C1 segment of cervical spinal cord (tissue), 14 donors: ENCODE measurements around the gene FOSL2.

Experiments
- DNase-seq, 14 donors: peaks; one replicate each; lab custom pipeline; 2025; lab: John Stamatoyannopoulos, UW

Gene FOSL2

DNA sequence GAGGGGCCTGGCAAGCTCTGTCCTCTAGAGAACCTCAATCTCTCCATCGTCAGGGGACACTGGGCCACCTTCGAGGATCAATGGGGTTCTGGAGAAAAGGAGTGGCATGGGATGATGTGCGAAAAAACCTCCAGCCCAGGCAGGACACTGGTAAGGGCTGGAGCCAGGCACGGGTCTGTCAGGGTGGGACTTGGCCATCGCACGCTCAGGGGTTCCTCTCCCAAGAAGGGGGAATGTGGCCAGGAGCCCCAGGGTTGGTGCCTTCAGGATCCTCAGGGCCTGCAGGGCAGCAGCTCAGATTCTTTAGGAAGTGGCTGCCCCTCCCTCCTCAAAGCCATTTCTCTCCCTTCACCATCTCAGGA, 56.4 kb downstream of the FOSL2 start:
- DNase-seq = no peak

DNA sequence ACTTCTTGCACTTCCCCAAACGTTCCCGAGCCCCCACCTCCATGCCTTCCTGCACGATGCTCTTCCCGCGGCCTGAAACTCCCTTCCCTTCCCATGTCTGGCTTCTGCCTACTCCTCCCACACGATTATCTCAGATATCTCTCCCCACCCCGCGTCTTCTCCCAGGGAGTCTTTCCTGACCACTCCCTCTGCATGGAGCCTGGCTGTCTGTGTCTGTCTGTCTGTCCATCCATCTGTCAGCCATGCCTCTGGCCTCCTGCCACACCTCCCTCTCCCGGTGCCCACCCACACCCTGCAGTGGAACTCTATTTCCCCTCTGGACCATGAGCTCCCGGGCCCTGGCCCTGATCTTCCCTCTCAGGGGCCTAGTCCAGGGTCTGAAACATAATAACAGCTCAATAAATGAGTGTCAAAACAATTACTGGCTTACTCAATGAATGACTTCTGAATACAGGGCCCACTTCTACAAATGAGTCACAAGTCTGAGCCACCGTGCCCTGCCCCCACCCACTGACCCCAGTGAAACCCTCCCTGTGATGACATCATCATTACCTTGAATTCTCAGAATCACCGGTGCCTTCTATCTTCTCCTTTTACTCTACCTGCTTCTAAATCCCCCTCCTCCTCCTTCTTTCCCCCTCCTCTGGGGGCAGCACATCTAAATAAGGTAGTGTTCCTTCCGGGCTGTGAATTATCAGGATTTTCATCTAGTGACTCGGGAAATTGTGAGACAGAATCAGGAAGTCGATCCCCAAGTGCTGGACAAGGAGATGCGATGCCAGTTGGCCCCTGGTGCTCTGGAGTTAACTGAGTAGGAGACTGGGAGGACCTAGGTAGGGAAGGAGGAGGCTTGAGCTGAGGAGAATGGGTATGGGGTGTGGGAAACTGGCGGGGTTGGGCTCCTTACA, 57.1 kb downstream of the FOSL2 start:
- no peak for DNase-seq

DNA sequence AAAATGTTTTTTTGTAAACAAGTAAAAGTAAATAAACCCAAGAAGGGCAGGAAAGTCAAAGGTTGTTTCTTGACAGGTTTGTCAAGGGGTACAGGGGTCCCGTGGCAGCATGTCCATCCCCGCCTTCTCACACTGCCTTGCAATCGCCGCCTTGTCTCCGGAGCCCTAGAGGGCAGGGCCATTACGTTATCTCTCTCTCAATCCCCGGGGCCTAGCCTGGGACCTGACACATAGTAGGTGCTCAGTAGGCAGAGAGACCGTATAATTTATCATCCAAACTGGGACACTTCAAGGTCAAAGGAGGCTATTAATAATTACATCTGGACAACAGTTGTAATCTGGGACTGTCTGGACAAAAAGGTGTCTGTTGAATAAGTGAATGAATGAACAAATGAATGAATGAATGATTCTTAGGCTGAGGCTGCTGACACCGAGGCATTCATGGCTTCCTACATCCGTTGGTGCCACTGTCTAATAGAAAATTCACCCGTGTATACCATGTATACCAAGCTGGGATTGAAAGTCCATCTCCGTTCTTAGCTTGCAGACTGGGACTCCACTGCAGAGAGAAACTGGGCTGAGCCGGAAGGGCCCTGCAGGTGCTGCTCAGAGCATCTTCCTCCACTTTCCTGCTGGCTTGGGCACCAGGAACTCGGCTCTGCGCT, 58.4 kb downstream of the FOSL2 start:
- DNase-seq = no peak

DNA sequence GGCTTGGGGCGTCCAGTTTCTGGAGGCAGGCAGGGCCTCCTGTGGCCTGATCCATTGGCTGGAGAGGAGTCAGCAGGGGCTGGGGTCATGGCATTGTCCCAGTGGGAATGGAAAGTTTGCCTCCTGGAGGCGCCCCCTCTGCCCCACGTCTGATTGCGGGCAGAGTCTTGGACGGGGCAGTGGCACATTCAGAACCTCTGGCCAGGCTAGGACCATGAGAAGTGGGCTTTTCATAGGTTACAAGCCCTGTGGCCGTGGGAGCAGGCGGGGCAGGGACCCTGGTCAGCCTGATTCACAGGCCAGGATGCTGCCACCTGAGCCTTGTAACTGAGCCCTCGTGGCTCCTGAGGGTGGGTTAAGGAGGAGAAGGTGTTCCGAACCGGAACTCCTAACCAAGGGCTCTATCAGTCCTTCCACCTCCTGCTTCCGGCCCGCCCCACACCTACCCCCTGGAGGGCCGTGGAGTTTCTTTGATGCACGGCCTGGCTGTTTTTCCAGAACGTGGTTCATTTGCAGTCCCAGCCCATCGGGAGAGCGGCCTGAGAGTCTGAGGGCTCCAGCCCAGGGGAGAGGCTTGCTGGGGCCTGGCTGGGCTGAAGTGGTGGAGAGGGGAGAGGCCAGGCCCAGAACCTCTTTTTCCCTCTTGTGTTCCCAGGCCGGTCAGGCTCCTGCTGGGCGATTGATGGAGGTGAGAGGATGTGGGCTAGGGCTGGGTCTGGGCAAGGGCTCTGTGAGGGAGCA, 59.3 kb downstream of the FOSL2 start:
- no peak for DNase-seq

DNA sequence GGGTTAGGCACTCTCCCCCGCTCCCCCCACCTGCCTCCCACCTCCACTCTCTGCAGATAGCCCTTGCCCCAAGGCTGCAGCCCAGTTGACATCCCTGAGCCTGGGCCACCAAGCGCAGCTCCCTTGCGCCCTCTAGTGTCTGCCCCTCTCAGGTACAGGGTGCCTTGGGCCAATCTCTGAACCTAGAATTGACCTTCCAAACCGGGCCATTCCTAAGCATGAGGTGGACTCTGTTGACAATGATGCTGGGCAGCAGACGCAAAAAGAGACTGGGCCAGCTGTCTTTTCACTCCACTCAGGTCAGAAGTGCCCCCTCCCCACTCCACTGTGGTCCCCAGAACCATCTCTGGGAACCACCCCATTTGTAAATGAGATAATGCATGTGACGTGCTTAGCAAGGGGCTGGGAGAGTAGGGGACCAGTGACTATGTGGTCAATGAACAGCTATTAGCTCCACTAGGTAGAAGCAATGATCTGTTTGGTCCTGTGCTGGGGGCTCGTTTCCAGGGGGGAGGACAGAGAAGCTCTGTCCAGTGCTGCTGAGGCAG, 60.0 kb downstream of the FOSL2 start:
- peak in 7 of 14 donors; percentile 3 to 35 (median 13) for DNase-seq

DNA sequence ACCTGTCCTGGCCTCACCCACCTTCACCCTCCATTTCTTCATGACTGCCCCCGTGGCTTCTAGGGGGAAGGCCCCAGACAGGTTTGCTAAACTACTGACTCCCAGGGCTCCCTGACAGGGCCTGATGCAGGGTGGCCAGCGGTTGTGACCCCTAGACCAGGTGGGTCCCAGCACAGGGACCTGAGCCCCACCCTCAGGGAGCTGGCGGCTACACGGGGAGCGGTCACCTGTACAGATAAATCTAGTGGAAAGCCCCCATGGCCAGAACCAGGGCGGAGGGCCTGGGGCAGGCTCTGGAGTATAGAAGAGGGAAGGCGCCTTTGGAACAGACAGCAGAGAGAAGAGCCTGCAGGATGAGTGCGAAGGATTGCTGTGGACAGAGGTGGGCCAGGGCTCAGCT, 60.7 kb downstream of the FOSL2 start:
- no peak for DNase-seq

DNA sequence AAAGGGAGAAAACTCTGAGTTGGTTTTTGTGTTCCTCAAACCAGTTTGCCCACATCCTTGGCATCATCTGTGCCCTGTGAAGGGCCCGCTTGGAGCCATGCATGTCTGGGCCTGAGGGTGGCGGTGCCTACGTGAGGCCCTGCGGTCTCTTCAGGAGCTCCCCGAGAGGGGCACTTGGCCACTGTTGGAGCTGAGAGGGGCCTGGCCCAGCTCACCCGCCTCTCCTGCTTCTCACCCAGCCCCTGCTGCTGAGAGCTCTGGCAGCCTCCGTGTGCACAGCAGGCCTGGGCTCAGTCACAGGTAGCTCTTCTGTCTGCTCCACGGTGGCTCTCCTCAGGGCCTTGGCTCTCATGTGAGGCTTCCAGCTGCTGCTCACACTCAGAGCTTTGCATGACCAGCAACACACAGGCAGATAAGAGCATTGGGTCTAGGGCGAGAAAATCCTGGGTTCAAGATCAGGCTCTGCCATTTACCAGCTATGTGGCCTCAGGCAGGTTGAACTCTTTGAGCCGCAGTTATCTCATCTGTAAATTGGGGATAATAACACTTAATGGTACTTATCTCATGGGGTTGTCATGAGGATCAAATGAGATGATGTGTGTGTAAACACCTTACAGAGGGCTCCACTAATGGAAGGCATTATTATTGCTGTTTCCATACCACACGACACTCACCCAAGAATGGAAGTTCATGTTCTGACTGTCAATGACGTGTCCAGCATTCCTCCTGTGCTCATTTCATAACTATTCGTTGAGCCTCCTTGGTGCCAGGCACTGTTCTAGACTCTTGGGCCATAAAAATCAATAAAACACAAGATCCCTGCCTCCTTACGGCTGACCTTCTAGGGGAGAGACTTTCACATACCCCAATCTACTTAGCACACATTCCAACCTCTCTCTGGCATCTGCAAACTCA, 61.6 kb downstream of the FOSL2 start:
- DNase-seq = no peak

DNA sequence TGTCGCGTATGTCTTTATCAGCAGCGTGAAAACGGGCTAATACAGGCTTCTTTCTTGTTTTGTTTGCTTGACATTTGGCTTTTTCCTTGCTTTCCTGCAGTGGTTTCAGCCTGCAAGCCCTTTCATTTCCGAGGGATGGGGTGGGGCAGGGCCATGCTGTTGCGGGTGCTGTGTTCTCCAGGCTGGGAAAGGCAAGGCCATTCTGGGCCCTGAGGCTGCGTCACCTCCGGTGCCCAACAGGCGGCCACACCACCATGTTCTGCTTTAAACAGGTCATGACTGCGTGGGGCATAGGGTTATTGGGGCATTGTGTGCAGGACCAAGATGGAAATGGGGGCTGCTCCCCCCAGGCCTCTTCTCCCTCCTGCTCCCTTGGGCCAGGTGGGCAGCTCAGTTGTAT, 64.6 kb downstream of the FOSL2 start:
- no peak for DNase-seq

DNA sequence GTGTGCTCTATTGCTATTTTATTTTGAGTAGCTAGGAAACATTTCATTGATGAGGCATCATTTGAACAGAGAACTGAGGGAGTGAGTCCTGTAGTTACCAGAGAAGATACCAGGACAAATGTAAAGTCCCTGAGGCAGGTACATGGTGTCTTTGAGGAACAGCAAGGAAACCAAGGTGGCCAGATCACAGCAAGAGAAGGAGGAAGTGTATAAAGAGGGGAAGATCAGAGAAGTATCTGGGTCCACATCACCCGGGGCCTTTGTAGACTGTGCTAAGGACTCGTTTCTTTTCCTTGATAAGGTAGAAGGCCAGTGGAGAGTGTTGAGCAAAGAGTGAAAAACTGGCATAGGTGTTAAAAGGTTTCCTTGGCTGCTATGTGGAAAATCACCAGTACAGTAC, 68.4 kb downstream of the FOSL2 start:
- DNase-seq = no peak

DNA sequence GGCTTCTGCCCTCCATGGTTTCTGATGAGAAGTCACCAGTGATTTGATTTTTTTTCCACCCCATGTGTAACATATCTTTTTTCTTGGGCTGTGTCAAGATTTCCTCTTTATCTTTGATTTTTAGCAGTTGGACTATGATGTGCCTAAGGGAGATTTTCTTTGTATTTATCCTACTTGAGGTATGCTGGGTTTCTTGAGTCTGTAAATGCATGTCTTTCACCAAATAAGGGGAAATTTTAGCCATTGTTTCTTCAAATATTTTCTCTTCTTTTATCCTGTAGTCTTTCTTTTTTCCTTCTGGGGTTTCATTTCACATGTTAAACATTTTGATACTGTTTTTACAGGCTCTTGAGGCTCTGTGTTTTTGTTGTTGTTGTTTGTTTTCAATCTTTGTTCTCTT, 69.5 kb downstream of the FOSL2 start:
- DNase-seq = no peak

DNA sequence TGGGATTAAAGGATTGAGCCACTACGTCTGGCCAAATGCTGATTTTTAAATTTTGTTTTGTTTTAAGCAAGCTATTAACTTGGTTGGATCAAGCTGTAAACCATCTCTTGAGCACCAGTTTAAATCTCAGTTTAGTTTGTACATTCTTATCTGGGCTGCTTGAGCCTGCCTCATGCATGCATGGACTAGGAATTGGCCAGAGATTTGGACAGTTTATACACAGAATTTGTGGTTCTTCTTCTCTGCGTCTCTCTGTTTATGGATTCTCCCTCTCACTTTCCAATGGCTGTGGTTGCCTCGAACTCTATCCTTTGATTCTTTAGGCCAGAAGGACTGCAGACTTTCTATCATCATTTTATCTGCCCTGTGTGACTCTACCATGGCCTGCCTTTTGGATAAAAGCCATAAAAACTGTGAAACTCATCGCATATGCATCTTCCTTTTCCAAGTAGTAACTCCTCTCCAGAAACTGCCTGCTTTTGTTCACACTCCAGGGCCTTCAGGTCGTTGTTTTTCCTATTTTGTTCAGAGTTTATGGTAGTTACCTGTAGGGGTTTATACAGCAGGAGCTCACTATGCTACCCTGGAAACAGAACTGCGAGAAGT, 70.7 kb downstream of the FOSL2 start:
- DNase-seq = no peak

DNA sequence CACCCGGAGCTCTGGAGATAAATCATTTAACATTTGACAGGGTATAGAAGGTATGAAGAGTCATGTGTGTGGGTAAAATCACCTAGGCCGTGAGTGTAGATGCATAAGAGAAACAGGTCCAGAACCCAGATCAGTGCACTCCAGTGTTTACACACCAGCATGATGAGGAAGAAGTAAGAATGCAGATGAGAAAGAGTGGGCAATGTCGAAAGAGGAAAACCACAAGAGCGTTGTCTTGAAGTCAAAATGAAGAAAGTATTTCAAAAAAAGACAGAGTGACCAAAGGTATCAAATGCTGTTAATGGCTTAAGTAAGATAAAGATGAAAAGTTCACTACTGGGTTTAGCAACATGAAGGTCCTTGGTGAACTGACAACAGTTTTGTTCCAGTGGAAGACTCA, 71.2 kb downstream of the FOSL2 start:
- DNase-seq = no peak

DNA sequence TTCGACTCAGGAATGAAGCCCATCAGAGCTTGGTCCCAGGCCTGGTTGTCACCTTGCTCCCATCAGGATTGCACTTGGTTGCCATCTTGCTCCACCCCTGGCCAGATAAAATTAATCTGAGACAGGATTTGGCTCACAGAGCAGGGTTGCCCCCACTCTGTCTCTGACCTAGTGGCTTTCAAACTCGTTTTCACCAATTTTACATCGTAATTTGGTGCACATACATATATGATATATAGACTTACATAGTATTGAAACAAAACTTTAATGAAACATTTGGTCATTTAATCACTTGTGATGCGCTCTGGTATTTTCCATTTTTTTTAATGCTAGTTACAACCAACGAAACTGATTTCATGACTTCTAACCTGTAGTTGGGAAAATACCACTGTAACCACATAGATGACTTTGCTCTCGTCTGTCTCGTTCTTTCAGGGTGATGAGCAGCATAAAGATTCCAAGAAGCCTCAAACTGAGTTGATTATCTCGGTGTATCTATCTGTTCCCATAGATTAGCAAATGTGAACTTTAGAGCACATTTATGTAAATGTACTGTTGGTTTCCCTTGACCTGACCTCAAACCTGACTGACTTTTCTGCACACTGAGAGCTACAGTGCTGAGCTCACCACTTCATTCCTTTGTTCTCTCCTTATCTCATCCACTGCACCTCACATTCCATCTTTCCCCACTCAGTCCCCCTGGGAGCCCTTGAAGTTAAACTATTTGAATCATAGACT, 72.7 kb downstream of the FOSL2 start:
- no peak for DNase-seq
